ENCODE measurements around the gene MYL3.

The MYL3 gene

GRCh38 chr3:46899151-46900006, 36.1 kb upstream of the MYL3 start:
- no peak for DNase-seq (ENCODE audit: low spot score)

GRCh38 chr3:46898321-46899150, 35.3 kb upstream of the MYL3 start:
- no peak for DNase-seq (ENCODE audit: low spot score)

DNA sequence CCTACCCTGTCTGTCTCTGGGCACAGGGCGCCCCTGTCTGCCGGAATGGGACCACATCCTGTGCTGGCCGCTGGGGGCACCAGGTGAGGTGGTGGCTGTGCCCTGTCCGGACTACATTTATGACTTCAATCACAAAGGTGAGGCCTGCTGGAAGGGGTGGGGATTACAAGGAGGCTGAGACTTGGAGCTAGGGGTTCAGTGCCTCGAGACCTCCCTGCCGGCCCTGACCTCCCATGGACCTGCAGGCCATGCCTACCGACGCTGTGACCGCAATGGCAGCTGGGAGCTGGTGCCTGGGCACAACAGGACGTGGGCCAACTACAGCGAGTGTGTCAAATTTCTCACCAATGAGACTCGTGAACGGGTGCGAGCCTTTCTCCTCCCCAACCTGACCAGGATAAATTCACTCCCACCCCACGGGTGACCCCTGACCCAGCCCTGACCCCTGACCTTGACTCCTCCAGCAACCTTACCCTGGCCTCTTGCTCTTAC, 34.6 kb upstream of the MYL3 start:
- peak; percentile 55 for DNase-seq (ENCODE audit: low spot score)

GRCh38 chr3:46897031-46897430, 33.8 kb upstream of the MYL3 start:
- DNase-seq (ENCODE audit: low spot score), result no peak

GRCh38 chr3:46896386-46896785, 33.1 kb upstream of the MYL3 start:
- no peak for DNase-seq (ENCODE audit: low spot score)

DNA sequence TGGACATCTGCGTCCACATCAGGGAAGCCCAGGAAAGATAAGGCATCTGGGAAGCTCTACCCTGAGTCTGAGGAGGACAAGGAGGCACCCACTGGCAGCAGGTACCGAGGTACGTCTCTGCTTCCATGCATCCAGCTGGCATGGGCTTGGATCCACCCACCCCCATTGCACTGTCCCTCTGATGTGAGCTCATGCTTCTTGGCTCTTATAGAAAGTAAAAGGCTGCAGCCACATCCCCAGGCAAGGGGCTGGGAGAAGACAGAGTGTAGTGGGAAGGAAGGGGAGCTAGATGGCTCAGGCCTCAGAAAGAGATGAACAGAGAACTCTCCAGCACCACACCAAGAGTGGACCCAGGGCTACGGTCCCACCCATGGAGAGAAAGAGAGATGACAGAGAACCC, 32.5 kb upstream of the MYL3 start:
- no peak for DNase-seq (ENCODE audit: low spot score)

DNA sequence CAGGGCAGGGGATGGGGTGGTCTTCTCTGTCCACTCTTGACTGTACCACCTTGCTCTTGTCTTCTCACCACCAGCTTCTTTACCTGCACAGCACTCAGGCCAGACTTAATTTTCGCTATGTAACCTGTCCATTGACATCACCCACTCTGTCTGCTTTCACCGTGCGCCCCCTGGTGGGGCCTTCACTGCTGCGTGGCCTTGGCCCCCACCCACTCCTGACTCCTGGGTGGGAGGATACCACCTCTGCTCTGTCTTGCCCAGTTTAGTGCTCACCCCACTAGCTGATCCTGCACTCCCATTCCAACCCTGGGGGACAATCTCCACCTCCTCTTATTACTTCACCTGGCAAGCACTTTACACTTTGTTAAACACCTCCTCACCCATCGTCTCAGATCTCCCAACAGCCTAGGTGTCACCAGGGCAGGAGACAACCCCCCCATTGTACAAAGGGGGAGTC, 32.0 kb upstream of the MYL3 start:
- peak; percentile 74 for DNase-seq (ENCODE audit: low spot score)

DNA sequence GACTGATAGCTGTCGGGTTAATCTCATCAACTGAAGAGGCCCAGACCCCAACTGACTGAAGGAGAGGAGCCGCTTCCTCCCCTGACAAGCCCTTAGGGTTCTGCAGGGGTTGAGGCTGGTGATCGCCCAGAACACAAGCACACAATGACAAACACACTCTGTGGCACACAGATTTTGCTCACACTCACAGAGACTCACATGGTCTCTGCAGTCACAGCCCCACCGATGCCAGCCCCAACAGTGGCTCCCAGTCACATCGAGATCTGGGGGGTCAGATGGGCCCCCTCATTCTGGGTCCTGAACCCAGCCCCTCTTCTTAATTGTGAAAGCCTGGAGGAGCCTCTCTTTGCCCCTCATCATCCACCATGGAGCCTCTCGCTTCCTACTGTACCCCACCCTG, 31.0 kb upstream of the MYL3 start:
- no peak for DNase-seq (ENCODE audit: low spot score)

- no peak for DNase-seq (ENCODE audit: low spot score)
Observed at GRCh38 chr3:46893763-46894162, 30.5 kb upstream of the MYL3 start.

DNA sequence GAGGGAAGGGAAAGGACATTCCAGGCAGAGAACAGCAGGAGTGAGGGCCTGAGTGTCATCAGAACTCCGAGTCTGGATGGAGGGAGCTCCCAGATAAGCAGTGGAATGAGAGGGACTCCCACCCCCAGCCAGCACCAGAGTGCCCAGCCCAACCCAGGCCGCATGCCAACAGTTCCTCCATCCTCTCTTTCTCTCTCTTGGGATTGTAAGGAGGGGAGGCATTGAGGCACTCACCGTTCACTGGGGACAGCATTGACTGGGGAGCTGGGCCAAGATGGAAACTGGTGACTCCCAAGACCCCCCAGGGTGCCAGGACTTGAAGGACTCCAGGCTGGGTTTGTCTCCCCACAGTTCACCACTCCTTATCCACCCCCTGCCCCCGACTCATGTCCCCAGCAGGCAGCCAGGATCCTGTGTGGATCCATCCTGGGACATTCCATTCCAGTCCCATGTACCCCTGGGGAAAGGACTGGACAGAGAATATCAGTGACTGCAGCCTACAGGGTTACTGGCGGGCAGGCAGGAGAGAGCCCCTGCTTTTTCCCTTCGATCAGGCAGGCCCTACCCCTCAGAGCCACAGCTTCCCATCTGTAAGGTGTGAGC, 30.0 kb upstream of the MYL3 start:
- no peak for DNase-seq (ENCODE audit: low spot score)

DNA sequence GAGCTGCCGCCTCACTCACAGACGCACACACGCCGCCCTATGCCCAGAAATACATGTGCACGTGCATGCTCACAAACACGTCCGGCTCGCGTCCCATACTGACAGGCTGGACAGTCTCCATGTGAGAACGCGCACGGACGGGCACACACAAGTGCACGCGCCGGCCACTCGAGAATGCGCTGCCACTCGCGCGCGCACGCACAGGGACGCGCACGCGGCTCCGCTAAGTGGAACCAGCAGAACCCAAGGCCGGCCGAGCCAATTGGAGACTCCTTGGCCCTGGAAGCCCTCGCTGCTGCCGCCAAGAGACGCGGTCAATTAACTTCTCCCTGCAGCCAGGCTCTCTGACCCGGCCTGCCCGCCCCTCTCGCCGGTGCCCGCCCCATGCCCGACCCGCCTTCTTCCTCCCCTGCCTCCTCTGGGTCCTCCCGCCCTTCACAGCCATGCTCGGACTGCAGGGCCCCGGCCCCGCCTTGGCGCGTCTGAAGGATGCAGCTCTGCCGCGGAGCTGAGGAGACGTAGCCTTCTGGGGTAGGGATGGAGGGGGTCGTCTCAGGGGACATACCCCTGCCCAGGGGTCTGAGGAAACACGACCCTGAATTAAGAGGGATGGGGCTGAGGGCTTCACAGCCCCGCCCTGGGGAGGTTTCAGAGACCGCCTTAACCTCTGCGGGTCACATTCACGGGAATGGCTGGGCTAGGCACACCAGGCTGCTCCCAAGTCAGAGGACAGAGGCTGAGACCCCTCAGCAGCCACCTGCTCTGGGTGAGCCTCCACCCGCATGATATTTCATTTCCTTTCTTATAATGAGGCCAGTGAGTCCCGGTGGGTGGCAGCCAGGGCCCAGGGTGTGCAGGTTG, 29.3 kb upstream of the MYL3 start:
- DNase-seq (ENCODE audit: low spot score), result peak; percentile 66

DNA sequence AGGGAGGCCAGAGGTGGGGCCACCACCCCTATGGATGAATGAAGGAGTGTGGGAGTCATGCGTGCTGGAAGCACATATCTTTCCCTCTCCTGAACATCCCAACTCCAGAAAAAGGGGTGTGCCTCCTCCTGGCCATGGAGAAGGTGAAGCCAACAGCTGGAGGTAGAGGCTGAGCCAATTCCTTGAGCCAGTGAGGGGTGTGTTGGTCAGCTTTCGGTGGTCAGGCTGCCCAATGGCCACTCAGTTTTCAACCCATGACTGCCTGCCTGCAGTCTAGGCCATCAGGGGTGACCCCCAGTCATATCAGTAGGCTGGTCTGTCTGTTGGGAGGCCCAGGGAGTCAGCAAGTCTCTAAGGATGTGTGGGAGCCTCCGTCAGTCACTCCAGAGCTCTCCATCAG, 27.9 kb upstream of the MYL3 start:
- no peak for DNase-seq (ENCODE audit: low spot score)

DNA sequence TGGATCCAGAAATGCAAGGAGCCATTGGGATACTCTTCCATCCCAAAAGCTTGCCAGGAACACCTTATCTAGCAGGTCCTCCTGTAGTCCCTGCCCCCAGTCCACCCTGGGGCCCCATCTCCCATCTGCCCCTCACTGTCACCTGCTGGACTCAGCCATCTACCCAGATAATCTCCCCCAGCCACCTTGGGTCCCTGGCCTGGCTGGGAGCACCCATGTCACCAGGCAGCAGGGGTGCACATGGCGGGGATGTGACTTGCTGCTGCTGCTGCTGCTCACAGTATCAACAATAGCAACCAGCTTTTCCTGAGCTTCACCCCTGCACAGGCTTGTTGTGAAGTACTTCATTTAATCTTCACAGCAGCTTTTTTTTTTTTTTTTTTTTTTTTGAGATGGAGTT, 26.9 kb upstream of the MYL3 start:
- no peak for DNase-seq (ENCODE audit: low spot score)

DNA sequence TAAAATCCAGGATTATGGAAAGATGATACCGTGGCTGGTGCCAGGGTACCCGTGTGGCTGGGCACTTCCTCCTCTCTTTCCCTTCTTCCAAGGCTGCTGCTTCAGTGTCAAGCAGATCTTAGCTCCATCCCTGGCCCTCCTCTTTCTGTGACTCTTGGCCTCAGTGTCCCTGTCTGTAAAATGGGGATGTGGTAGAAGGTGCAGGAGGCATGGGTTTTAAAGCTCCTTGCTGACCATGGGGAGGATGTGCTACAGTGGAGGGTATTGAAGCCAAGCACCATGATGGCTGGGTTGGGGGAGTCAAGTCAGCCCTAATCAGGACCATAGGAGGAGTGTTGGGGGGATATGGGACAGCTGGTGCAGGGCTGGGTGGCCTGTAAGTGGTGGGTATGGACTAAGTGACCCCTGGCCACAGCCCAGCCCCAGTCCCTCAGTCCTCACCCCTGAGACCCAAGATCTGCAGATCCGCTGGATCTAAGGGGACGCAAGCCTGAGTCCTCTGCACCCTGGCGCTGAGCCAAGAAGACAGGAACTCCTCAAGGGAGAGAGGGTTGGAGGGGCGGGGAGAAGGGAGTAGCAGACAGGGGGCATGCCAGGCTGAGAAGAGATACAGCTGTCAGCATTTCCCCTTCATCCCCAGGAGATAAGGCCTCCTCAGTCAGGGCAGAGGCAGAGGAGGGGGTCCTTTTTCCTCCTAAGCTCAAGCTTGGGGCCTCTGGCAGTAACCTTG, 26.3 kb upstream of the MYL3 start:
- no peak for DNase-seq (ENCODE audit: low spot score)

GRCh38 chr3:46888705-46889104, 25.5 kb upstream of the MYL3 start:
- DNase-seq (ENCODE audit: low spot score), result no peak

DNA sequence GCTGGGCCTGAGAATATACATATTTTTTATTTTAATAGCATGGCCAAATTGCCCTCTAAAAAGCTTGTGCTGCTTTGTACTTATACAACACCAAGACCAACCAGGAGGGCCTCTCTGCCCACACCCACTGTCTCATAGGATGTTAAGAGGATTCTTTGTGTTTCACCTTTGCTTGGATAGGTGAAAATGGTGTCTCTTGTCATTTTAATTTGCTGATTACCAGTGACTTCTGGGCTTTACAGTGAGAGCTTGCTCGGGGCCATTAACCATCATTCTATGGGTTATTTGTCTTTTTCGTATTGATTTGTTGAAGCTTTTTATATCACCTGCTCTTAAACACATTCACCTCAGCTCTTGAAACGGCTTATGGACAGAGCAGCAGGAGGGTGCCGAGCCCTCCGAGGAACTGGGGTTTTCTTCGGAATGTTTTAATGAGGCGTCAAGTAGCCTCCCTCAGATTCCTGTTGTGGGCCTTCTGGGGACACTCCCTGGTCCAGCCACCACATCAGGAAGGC, 24.8 kb upstream of the MYL3 start:
- no peak for DNase-seq (ENCODE audit: low spot score)

DNA sequence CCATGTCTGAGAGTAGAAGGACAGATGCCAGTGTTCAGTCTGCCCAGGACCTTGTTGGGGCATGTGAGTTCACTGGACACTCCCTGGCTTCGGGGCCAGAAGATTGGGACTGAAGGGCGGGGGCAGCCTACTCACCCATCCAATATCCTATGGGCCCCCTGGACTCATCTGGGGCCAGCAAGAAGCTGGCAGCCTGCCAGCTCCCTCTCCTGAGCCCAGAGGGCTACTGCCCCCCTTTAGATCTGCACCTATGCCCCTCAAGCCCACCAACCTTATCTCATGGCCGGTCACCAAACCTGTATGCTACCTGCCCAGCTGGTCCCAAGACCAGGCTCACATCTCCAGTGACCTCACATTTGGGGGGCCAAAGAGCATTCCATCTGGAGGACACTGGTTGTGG, 22.4 kb upstream of the MYL3 start:
- no peak for DNase-seq (ENCODE audit: low spot score)

DNA sequence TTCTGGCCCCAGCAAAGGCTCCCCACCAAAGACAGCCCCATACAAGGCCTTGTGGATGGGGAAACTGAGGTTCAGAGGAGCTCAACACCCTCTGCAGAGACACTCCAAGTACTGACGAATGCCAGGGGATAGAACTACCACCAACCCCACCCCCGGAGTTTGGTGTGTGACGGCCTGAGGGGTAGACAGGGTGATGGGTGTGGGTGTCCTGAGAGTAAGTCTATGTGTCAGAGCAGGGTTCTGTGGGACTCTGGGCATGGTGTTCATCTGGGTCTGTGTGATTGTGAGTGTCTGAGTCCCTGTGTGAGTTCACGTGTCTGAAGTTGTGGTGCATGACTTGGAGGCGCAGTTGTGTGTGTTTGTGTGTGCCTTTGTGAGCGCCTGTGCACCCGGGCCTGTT, 21.7 kb upstream of the MYL3 start:
- no peak for DNase-seq (ENCODE audit: low spot score)

- DNase-seq (ENCODE audit: low spot score), result no peak
Observed at GRCh38 chr3:46884427-46884826, 21.2 kb upstream of the MYL3 start.

GRCh38 chr3:46883830-46884185, 20.6 kb upstream of the MYL3 start:
- DNase-seq (ENCODE audit: low spot score), result no peak
